GM18907 (cell line): ENCODE measurements around the gene ENDOD1.
A peak's percentile ranks its signal among the peaks of the same experiment; 100 is the strongest.
"Not testable (repeated sequence)": the region's sequence is repeated elsewhere in the genome, so short reads cannot be mapped to it uniquely, and the experiment has no call there.

ENCODE experiments used
- ATAC-seq: cut with Tn5 transposase; IDR thresholded peaks from one replicate; pipeline ENCODE4 v1.9.1; 2021; ENCODE audit warnings: mild to moderate bottlenecking, moderate library complexity; ENCODE audit not compliant: unreplicated experiment

Gene ENDOD1

GRCh38 chr11:95089620-95090542 lies at the start of gene ENDOD1:
Gene ENDOD1 (plus strand): TSS chr11:95089846. CDS start chr11:95089928, 82 bp downstream.
- ATAC-seq = peak; percentile 91

GRCh38 chr11:95042239-95042638 lies 47.4 kb upstream of the ENDOD1 start:
- no peak for ATAC-seq

DNA sequence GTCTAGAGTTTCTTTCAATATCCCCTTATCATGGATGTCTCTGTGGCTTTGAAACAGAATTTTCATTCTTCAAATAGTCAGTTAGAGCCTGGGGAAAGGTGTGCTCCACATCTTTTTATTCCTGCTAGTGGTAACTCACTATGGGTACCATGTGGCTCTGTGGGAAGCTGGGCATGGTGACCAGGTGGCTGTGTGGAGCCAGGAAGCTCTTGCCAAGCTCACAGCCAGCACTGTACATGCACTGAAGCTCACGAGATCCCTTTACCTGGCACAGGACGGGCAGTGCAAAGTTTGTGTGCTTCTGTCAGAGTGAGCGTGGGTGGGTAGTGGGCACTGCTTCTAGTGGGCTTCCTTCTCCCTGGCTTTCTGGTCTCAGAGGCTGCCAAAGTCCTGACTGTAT lies 46.7 kb upstream of the ENDOD1 start:
- ATAC-seq = no peak

- ATAC-seq = no peak
These were observed 45.6 kb upstream of the ENDOD1 start for GRCh38 chr11:95044010-95044409.

- ATAC-seq = no peak
These were observed 43.8 kb upstream of the ENDOD1 start for GRCh38 chr11:95045812-95046211.

GRCh38 chr11:95049122-95049521 lies 40.5 kb upstream of the ENDOD1 start, which contains the start of gene KDM4F:
Gene KDM4F (plus strand): TSS chr11:95049422.
- ATAC-seq = not testable (repeated sequence)

GRCh38 chr11:95050595-95051202 lies 38.9 kb upstream of the ENDOD1 start:
- no peak for ATAC-seq

GRCh38 chr11:95054356-95054755 lies 35.3 kb upstream of the ENDOD1 start:
- no peak for ATAC-seq

GRCh38 chr11:95055283-95055897 lies 34.3 kb upstream of the ENDOD1 start:
- ATAC-seq = peak; percentile 99

GRCh38 chr11:95057959-95058358 lies 31.7 kb upstream of the ENDOD1 start:
- ATAC-seq = no peak

- no peak for ATAC-seq
These were observed 31.0 kb upstream of the ENDOD1 start for GRCh38 chr11:95058621-95059020.

DNA sequence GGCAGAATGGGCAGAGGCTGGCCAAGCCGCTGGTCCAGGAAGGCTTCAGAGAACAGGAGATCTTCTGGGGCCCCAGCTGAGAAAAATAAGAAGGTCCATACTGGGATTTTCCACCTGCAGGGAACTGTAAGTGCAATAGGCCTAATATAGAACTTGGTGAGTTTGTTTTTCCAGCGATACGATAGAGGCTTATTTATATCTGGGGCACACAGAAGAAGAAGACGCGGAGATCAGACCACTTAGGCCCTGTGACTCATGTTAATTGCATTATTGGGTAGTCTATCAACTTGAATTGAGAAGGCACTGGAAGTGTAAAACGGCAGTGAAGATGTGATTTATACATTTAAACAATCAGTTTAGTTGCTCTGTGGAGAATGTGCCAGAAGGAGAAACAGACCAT lies 30.6 kb upstream of the ENDOD1 start:
- ATAC-seq = no peak

DNA sequence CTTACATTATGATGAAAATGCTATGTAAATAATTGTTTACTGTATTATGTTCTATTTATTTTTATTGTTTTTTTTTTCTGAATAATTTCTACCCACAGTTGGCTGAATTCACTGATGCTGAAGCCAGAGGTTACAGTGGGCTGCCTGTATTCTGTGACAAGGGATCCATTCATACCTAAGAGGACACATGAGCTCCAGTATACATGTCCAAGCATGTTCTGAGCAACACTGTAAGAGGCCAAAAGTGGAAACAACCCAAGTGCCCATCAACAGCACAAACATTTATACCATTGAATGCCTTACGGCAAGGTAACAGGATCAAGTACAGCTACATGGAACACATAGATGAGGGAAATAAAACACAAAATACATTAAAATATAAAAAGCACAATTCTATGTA lies 24.3 kb upstream of the ENDOD1 start:
- ATAC-seq = no peak

GRCh38 chr11:95066716-95067038 lies 23.0 kb upstream of the ENDOD1 start, which contains the start of gene SRSF8:
Gene SRSF8 (plus strand): TSS chr11:95066919. CDS start chr11:95067227, 308 bp downstream.
- ATAC-seq = peak; percentile 53

GRCh38 chr11:95067039-95067840 lies 22.4 kb upstream of the ENDOD1 start:
- peak; percentile 74 for ATAC-seq

GRCh38 chr11:95067841-95068219 lies 21.8 kb upstream of the ENDOD1 start:
- ATAC-seq = no peak

DNA sequence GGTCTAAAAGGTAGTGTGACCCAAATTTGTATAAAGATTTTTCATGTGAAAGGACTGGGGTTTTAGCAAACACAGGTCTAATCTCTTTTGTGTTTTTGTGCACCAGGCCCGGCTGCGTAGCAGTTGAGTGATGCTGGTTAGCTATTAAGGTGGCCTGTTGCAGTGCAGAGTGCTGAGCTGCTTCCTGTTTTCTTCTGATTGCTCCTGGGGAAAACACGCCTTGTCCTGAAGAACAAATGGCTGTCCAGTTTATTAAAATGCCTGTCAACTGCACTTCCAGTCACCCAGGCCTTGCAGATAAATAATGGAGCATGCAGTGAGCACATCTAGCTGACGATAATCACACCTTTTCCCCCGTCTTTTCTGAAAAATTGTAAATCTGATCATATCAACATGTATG lies 21.1 kb upstream of the ENDOD1 start:
- ATAC-seq = peak; percentile 74

DNA sequence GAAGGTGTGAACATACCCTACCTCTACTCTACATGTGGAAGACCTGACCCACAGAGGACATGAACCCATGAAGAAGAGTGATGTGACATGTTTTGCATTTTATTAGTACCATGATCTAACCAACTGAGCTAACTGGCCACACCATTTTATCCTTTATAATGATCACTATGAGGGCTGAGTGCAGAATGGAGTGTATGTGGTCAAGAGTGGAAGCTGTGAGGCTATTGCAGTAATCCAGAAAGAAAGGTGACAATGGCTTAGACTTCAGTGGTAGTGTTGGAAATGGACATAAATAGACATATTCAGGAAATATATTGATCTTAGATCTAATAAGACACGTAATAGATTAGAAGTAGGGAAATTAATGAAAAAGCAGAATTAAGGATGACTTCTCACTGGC lies 19.2 kb upstream of the ENDOD1 start:
- ATAC-seq = no peak

DNA sequence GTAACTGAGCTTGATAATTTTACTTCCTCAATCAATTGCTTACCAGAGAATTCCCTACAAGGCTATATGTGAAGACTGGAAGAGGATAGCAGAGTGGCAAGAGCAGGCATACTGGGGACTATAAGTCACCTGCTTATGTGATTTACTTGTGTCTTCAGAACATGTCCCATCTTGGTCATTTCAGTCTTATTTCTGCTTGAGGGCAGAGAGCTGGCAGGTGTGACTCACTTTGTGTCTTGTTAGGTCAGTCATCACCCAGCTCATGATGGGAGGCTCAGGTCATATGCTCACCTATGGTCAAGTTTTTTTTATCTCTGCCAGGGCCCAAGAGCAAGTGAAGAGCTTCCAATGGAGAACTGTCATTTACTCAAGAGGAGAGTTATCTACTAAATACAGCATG lies 16.7 kb upstream of the ENDOD1 start:
- no peak for ATAC-seq

DNA sequence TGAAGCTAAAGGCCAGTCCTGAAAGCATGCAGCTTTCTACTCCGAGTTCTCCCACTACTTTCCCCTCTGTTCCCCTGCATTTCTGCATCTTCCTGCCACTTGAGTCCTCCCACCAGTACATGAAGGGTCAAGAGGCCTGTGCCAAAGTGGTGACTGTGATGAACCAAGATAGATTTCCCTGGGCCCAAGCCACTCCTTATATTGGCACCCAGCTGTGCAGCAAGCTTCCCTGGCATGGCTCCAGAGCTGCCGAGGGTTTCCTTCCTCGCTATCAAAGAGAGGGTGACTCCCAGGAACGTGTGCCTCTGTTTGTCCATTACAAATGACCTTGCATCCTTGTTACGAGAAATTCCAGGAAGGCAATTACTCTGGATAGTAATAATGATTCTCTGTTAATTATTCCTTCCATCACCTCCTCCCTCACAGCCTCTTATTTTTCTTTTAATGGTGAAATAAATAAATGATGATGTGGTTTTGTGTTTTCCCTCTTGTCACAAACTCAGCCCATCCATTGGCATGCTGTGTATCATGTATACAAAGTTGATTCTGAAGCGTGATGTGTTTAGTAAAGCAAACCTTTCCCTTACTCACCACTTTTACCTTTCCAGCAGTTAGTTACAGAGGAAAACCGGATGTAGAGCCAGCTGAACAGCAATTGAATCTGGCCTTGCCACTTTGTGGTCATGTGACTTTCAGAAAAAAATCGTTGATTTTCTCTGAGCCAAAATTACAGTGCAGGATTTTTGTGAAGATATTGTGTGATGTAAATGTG lies 14.7 kb upstream of the ENDOD1 start:
- no peak for ATAC-seq
